ENCODE data around the gene GSTO1.

The GSTO1 gene

GRCh38 chr10:104230490-104230889 lies 24.2 kb upstream of the GSTO1 start:
- DNase-seq (ENCODE audit: extremely low read depth, low read depth), result no peak
- TF ChIP-seq CTCF (IDR thresholded peaks at IDR 0.05; ENCODE audit: low read depth, low read length), result no peak

DNA sequence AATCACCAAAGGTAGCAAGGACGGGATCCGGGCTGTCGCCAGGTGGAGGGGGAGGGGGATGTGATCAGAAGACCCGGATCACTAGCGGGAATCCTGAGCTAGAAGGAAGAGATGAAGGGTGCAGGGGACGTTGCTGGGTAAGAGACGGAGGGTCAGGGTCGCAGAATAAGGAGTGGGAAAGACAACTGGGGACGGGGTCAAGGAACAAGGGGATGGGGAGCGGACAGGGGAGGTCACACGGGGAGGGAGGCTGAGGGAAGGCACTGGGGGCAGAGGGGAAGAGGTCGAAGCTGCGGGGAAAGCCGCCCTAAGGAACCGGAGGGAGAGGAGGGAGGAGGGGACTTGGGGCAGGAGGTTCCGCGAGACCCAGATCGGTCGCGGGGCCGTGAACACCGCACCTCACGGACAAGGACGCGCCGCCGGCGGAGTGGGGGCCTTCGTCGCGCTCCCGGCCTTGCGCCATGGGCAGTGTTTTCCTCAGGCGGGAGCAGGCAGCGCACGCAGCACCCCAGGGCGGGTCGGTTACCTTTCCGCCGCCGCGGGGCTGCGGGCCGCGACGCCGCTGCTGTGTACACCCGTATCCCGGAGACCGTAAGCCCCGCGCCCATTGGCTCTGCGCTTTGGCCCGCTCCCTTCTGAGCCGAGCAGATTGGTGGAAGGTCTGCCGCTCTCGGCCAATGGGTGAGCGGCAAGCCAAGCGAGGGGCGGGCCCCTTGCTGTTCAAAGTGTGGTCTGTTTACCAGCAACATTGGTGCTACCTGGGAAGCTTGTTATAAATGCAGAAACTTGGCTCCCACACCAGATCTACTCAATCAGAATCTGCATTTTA lies 22.7 kb upstream of the GSTO1 start, which contains the start of gene CFAP43:
Gene CFAP43, minus strand, starts transcription at position 581 of the 829 bp plus-strand sequence. Its CDS starts 118 bp downstream, at position 463.
- DNase-seq (ENCODE audit: extremely low read depth, low read depth), result peak; percentile 83
- no peak for TF ChIP-seq CTCF (IDR thresholded peaks at IDR 0.05; ENCODE audit: low read depth, low read length)

DNA sequence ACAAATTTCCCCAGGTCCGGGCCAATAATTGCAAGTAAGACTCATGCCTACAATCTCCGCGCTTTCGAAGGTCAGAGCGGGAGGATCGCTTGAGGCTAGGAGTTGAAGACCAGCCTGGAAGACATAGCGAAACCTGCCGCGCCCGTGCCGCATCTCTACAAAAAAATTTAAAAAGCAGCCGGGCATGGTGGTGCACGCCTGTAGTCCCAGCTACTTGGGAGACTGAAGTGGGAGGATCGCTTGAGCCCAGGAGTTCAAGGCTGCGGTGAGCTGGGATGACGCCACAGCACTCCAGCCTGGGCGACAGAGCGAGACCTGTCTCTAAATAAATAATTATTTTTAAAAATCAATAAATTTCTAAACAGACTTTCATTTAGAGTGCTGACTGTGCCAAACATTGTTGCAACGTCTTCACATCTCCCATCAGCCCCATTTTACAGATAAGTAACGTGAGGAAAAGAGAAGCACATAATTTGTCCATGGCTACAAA lies 22.0 kb upstream of the GSTO1 start:
- TF ChIP-seq CTCF (IDR thresholded peaks at IDR 0.05; ENCODE audit: low read depth, low read length), result no peak
- no peak for DNase-seq (ENCODE audit: extremely low read depth, low read depth)

DNA sequence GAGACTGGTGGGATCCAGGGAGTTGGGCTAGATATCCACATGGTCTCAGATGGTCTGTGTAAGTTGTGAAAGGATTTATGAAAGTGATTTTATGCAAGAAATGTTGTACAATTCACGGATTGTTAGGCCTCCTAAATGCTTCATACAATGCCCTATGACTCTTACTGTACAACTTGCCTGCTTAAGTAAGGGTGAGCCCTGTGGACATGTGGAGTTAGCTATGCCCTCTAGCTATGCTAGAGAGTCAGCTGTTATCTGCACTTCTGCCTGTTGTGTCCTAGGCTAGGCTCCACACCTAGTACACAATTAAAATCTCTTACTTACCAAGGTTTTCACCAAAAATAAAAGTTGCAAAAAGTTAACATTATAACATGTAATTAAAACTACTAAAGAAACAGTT lies 20.9 kb upstream of the GSTO1 start:
- TF ChIP-seq CTCF (IDR thresholded peaks at IDR 0.05; ENCODE audit: low read depth, low read length), result no peak
- no peak for DNase-seq (ENCODE audit: extremely low read depth, low read depth)

DNA sequence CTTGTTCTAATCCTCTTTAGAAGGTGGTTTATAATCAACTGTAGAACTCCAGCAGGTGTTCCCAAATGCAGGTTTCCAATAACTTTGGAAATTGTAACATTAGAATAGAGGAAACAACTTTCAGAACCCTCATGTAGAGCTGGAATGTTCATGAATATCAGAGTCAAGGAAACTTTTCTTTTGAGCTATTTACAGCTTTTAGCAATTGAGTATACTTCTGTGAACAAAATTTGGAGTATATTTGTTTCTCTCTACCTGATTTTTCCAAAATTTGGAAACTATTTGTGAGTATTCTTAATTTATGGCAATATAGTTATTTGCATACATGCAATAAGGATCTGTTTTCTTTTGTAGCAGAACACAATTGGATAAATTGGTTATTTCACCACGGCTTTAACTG lies 19.8 kb upstream of the GSTO1 start:
- no peak for DNase-seq (ENCODE audit: extremely low read depth, low read depth)
- TF ChIP-seq CTCF (IDR thresholded peaks at IDR 0.05; ENCODE audit: low read depth, low read length), result no peak

DNA sequence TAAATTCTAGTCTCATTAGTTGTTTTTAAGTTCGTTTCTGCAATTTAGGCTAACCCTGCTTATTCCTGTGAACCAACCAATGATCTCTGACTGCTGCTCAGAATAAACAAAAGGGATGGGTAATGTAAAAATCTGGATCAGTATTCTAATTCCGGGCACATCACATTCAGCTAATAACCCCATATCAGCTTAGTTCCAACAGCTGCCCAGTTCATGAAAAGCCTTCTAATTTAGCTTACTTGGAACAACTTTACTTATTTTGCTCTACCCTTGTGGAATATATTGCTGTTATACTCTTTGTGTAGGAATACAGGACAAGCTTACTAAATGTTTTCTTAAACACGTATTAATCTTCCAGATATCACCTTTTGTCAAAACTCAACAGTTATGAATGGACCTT lies 18.9 kb upstream of the GSTO1 start:
- no peak for TF ChIP-seq CTCF (IDR thresholded peaks at IDR 0.05; ENCODE audit: low read depth, low read length)

GRCh38 chr10:104240078-104240477 lies 14.6 kb upstream of the GSTO1 start:
- no peak for TF ChIP-seq CTCF (IDR thresholded peaks at IDR 0.05; ENCODE audit: low read depth, low read length)

More for the DNA sequence above, 18.9 kb upstream of the GSTO1 start:
- no peak for DNase-seq (ENCODE audit: extremely low read depth, low read depth)

More at GRCh38 chr10:104240078-104240477, 14.6 kb upstream of the GSTO1 start:
- DNase-seq (ENCODE audit: extremely low read depth, low read depth), result no peak
